ENCODE measurements around the gene COMMD1.
"Not testable (repeated sequence)": the region's sequence is repeated elsewhere in the genome, so short reads cannot be mapped to it uniquely, and the experiment has no call there.

Gene COMMD1

DNA sequence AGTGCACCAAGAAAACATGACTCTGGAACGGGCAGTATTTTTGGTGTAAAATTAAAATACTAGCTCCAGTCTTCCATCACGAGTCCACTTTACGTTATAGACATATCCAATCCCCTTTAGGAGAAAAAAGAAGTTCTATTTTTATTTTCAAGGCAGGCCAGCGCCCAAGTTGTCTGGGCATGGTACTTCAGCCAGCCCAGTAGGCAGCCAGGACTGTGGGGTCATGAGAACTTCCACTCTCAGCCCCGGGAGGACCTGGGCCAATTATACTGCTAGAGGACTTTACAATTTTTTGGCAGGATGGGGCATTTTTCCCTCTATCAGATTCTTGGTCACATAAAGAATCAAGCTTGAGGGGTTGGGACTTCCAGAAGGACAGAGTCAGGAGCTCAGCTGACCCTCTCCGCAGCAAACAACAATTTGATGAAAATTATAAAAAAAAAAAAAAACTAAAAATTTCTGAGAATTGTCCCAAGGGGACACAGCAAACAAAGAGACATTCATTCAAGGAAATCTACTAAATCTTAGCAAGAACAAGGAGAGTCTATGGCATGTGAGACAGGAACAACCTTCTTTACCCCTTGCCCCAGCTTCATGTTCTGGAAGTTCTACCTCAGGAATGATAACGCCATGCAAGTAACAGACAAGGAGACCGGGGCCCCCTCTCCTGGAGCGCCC is 253.1 kb downstream of the COMMD1 start:
- TF ChIP-seq, protein P1, sequence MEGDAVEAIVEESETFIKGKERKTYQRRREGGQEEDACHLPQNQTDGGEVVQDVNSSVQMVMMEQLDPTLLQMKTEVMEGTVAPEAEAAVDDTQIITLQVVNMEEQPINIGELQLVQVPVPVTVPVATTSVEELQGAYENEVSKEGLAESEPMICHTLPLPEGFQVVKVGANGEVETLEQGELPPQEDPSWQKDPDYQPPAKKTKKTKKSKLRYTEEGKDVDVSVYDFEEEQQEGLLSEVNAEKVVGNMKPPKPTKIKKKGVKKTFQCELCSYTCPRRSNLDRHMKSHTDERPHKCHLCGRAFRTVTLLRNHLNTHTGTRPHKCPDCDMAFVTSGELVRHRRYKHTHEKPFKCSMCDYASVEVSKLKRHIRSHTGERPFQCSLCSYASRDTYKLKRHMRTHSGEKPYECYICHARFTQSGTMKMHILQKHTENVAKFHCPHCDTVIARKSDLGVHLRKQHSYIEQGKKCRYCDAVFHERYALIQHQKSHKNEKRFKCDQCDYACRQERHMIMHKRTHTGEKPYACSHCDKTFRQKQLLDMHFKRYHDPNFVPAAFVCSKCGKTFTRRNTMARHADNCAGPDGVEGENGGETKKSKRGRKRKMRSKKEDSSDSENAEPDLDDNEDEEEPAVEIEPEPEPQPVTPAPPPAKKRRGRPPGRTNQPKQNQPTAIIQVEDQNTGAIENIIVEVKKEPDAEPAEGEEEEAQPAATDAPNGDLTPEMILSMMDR (IDR thresholded peaks at IDR 0.05; ENCODE audit: borderline replicate concordance, extremely low read depth, low read length, poor library complexity, severe bottlenecking), result no peak
- TF ChIP-seq EZH2 (IDR thresholded peaks at IDR 0.05; ENCODE audit: borderline replicate concordance, low read depth, low read length, severe bottlenecking), result no peak
- no peak overlapping the region for H3K27ac ChIP-seq (ENCODE audit: low read length)
- no peak for DNase-seq
- H3K36me3 ChIP-seq (ENCODE audit: insufficient read depth, low read length), result no peaks in the 10 kb centered on the region
- H3K4me1 ChIP-seq (ENCODE audit: insufficient read depth, low read length), result no peaks in the 10 kb centered on the region
- peaks cover 4% of the 10 kb centered on the region for H3K9me3 ChIP-seq (ENCODE audit: insufficient read depth, low read length, severe bottlenecking)
- no peaks in the 10 kb centered on the region for H3K27me3 ChIP-seq (ENCODE audit: insufficient read depth, low read length, poor library complexity)
- ATAC-seq (ENCODE audit: insufficient read depth, low read depth), result no peak
- H2AFZ ChIP-seq (ENCODE audit: low read depth, low read length), result no peak overlapping the region
- no peak overlapping the region for H3K4me3 ChIP-seq (ENCODE audit: low read depth in 1 of 2, low read length in 2 of 2)
- no peak overlapping the region for H3K9ac ChIP-seq (ENCODE audit: low read depth, low read length)
- H3K4me2 ChIP-seq (ENCODE audit: insufficient read depth, low read length), result no peak overlapping the region
- no peaks in the 10 kb centered on the region for H3K79me2 ChIP-seq (ENCODE audit: insufficient read depth, low read length)
- H4K20me1 ChIP-seq (ENCODE audit: insufficient read depth, low read length), result no peaks in the 10 kb centered on the region

DNA sequence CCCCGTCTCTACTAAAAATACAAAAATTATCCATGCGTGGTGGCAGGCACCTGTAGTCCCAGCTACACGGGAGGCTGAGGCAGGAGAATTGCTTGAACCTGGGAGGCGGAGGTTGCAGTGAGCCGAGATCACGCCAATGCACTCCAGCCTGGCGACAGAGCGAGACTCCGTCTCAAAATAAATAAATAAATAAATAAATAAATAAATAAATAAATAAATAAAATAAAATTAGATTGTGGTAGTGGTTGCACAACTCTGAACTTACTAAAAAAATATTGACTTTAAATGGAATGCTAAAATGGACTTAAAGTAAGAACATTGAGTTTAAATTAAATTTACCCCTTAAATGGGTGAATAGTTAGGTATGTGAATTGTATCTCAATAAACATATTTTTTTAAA is 255.2 kb downstream of the COMMD1 start:
- not testable (repeated sequence) for H2AFZ ChIP-seq (ENCODE audit: low read depth, low read length); H3K9me3 ChIP-seq (ENCODE audit: insufficient read depth, low read length, severe bottlenecking); H3K79me2 ChIP-seq (ENCODE audit: insufficient read depth, low read length); H3K36me3 ChIP-seq (ENCODE audit: insufficient read depth, low read length); H3K27me3 ChIP-seq (ENCODE audit: insufficient read depth, low read length, poor library complexity); DNase-seq; H3K4me3 ChIP-seq (ENCODE audit: low read depth in 1 of 2, low read length in 2 of 2); H3K4me1 ChIP-seq (ENCODE audit: insufficient read depth, low read length); ATAC-seq (ENCODE audit: insufficient read depth, low read depth); H3K9ac ChIP-seq (ENCODE audit: low read depth, low read length); H4K20me1 ChIP-seq (ENCODE audit: insufficient read depth, low read length); H3K27ac ChIP-seq (ENCODE audit: low read length); H3K4me2 ChIP-seq (ENCODE audit: insufficient read depth, low read length)

DNA sequence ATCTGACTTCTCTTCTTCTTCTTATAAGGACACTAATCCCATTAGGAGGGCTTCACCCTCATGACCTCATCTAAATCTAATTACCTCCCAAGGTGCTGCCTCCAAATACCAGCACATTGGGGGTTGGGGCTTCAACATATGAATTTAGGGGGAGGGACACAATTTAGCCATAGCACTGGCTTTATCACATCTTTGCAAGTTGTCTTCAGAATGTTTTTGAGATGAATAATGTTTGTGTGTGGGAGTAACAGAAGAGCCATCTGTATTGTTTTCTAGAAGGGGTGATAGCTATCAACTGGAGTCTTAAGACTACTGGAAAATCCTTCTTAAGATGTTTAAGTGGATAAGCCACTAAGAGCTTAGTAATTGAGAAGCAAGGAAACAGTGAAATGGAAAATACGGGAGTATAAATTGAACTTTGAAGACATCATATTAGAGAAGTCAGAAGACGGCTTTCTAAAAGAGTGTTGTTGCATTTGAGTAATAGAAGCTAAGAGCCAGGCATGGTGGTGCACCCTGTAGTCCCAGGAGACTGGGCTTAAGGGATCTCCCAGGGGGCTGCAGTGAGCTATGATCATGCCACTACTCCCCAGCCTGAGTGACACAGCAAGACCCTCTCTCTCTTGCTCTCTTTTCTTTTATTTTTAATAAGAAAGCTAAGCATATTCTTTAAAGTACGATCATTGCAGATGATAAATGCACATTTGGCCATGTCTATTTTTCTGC is 257.8 kb downstream of the COMMD1 start:
- ATAC-seq (ENCODE audit: insufficient read depth, low read depth) (no peak), DNase-seq (no peak)
- Histone ChIP-seq H3K27ac (ENCODE audit: low read length) (no peak overlapping the region), H3K27me3 (ENCODE audit: insufficient read depth, low read length, poor library complexity) (no peaks in the 10 kb centered on the region), H3K4me1 (ENCODE audit: insufficient read depth, low read length) (no peaks in the 10 kb centered on the region), H3K9me3 (ENCODE audit: insufficient read depth, low read length, severe bottlenecking) (no peaks in the 10 kb centered on the region), H3K4me2 (ENCODE audit: insufficient read depth, low read length) (no peak overlapping the region), H3K36me3 (ENCODE audit: insufficient read depth, low read length) (no peaks in the 10 kb centered on the region), H3K9ac (ENCODE audit: low read depth, low read length) (no peak overlapping the region), H3K79me2 (ENCODE audit: insufficient read depth, low read length) (no peaks in the 10 kb centered on the region), H2AFZ (ENCODE audit: low read depth, low read length) (no peak overlapping the region), H3K4me3 (ENCODE audit: low read depth in 1 of 2, low read length in 2 of 2) (no peak overlapping the region), H4K20me1 (ENCODE audit: insufficient read depth, low read length) (no peaks in the 10 kb centered on the region)
- TF ChIP-seq EZH2 (IDR thresholded peaks at IDR 0.05; ENCODE audit: borderline replicate concordance, low read depth, low read length, severe bottlenecking), result no peak
- TF ChIP-seq, protein P1 (IDR thresholded peaks at IDR 0.05; ENCODE audit: borderline replicate concordance, extremely low read depth, low read length, poor library complexity, severe bottlenecking), result no peak

DNA sequence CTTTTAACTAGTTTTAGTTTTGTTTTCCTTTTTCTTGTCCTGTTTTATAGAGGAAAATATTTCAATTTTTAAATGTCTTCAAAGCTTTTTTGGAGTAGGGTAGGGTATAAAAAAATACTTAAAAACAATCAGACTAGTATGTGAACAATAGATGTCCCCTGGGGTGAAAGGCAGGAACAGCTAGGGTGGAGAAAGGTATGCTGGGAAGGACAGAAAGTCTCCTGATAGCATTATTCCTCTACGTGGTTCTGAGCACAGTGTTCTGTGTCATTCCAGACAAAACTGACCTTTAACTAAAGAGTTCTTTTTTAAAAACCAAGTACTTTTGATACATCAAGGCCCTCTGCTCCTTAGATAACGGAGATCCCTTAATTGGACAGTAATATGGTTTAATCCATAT is 258.4 kb downstream of the COMMD1 start:
- Histone ChIP-seq H3K9me3 (ENCODE audit: insufficient read depth, low read length, severe bottlenecking) (no peaks in the 10 kb centered on the region), H3K4me3 (ENCODE audit: low read depth in 1 of 2, low read length in 2 of 2) (no peak overlapping the region), H3K27me3 (ENCODE audit: insufficient read depth, low read length, poor library complexity) (no peaks in the 10 kb centered on the region), H3K4me1 (ENCODE audit: insufficient read depth, low read length) (no peaks in the 10 kb centered on the region), H3K9ac (ENCODE audit: low read depth, low read length) (no peak overlapping the region), H3K4me2 (ENCODE audit: insufficient read depth, low read length) (no peak overlapping the region), H3K36me3 (ENCODE audit: insufficient read depth, low read length) (no peaks in the 10 kb centered on the region), H3K79me2 (ENCODE audit: insufficient read depth, low read length) (no peaks in the 10 kb centered on the region), H4K20me1 (ENCODE audit: insufficient read depth, low read length) (no peaks in the 10 kb centered on the region), H3K27ac (ENCODE audit: low read length) (no peak overlapping the region), H2AFZ (ENCODE audit: low read depth, low read length) (no peak overlapping the region)
- no peak for TF ChIP-seq EZH2 (IDR thresholded peaks at IDR 0.05; ENCODE audit: borderline replicate concordance, low read depth, low read length, severe bottlenecking)
- TF ChIP-seq, protein P1 (IDR thresholded peaks at IDR 0.05; ENCODE audit: borderline replicate concordance, extremely low read depth, low read length, poor library complexity, severe bottlenecking), result no peak
- ATAC-seq (ENCODE audit: insufficient read depth, low read depth), result no peak
- no peak for DNase-seq
